ENCODE data around the gene SLC4A4. TPM values are rescaled to one million over a fixed set of nuclear protein-coding genes. Genes with fewer than 3 reads are reported as not detected.

Gene SLC4A4
- total and polyA plus RNA-seq, 4 donors = 0.13 to 6.2 (median 2.9) TPM

DNA sequence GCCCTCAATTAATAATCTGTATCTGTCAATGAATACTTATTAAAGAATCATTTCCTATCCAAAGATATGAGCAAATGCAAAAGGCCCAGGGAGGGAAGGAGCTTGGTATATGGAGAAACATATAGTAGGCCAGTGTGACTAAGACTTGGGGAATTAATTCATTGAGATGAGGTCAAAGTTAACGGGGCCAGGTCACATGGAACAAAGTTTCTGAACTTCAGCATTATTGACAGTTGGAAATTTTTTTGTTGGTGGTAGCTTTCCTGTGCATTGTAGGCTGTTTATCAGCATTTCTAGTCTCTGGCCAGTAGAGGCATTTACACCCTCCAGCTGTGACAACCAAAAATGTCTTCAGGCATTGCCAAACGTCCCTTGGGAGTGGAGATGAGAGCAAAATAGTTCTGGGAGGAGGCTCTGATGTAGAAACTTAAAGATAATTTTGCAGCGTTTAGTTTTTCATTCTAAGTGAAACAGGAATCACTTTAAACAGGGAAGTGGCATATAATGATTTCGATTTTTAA lies 202.0 kb downstream of the SLC4A4 start:
- ATAC-seq (ENCODE audit: low FRiP score) (no peak), DNase-seq (no peak)
- H3K36me3 ChIP-seq (ENCODE audit: control insufficient read depth in 1 of 2, insufficient read depth in 2 of 2, low read length in 1 of 2) = no peaks in the 10 kb centered on the region
- intact Hi-C loops (cut with DNase I) = no loop called here
- no peaks in the 10 kb centered on the region for H3K4me1 ChIP-seq (ENCODE audit: control insufficient read depth in 1 of 2, insufficient read depth in 2 of 2, low read length in 2 of 2)
- H3K27ac ChIP-seq (ENCODE audit: low read depth in 1 of 2, low read length in 2 of 2) = no peak overlapping the region
- whole genome bisulfite sequencing, 2 donors = 69 to 73% methylated on average over 4 of the region's 4 CpGs
- no peaks in the 10 kb centered on the region for H3K9me3 ChIP-seq (ENCODE audit: control insufficient read depth, low read length)
- peaks cover 0 to 2% of the 10 kb centered on the region in 2 donors for H3K27me3 ChIP-seq (ENCODE audit: control insufficient read depth in 1 of 2, insufficient read depth in 2 of 2, low read length in 1 of 2)
- no peak overlapping the region for H3K4me3 ChIP-seq (ENCODE audit: low read length in 2 of 2)

DNA sequence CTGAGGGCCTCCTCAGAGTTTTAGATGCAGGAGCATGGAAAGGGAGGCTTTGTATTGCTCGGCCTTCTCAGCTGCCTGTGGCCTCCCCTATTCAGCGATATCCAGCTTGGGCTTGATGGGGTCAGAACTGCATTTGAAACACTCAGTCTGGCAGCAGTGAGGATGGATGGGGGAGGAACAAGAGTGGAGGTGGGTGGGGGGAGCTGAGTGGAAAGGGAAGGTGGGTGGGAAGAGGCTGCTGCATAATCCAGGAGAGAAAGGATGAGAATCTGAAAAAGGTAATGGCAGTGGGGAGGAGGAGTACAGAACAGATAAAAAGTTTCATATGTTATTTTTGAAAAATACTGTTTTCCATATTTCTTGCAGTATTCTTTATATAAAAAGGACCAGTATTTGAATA lies 202.7 kb downstream of the SLC4A4 start:
- H3K27ac ChIP-seq (ENCODE audit: low read depth in 1 of 2, low read length in 2 of 2) = no peak overlapping the region
- no peaks in the 10 kb centered on the region for H3K27me3 ChIP-seq (ENCODE audit: control insufficient read depth in 1 of 2, insufficient read depth in 2 of 2, low read length in 1 of 2)
- ATAC-seq (ENCODE audit: low FRiP score) (no peak), DNase-seq (no peak)
- H3K4me1 ChIP-seq (ENCODE audit: control insufficient read depth in 1 of 2, insufficient read depth in 2 of 2, low read length in 2 of 2) = no peaks in the 10 kb centered on the region
- 92 to 95% methylated on average over 2 of the region's 2 CpGs for WGBS, 2 donors
- H3K9me3 ChIP-seq (ENCODE audit: control insufficient read depth, low read length) = no peaks in the 10 kb centered on the region
- intact Hi-C loops (cut with DNase I) = no loop called here
- no peaks in the 10 kb centered on the region for H3K36me3 ChIP-seq (ENCODE audit: control insufficient read depth in 1 of 2, insufficient read depth in 2 of 2, low read length in 1 of 2)
- no peak overlapping the region for H3K4me3 ChIP-seq (ENCODE audit: low read length in 2 of 2)

DNA sequence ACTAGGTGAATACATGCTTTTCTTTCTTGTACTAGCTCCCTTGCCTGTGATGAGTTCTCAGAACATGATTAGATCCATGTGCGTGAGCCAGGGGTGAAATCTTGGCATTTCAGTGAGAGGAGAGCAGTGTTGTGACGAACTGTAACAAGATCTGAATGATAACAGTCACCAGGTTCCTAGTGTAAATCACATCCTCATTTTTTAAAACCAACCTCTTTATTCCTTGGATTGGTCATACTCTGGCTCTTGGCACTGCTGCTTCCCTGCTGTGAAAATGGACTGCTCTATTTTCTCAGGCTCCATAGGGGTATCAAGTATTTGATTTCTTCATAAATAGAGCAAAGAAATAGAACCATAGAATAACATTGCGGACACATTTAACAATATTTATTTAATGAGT lies 206.3 kb downstream of the SLC4A4 start:
- Histone ChIP-seq H3K27ac (ENCODE audit: low read depth in 1 of 2, low read length in 2 of 2) (no peak overlapping the region), H3K4me1 (ENCODE audit: control insufficient read depth in 1 of 2, insufficient read depth in 2 of 2, low read length in 2 of 2) (no peaks in the 10 kb centered on the region), H3K9me3 (ENCODE audit: control insufficient read depth, low read length) (no peaks in the 10 kb centered on the region), H3K36me3 (ENCODE audit: control insufficient read depth in 1 of 2, insufficient read depth in 2 of 2, low read length in 1 of 2) (no peaks in the 10 kb centered on the region), H3K27me3 (ENCODE audit: control insufficient read depth in 1 of 2, insufficient read depth in 2 of 2, low read length in 1 of 2) (no peaks in the 10 kb centered on the region), H3K4me3 (ENCODE audit: low read length in 2 of 2) (no peak overlapping the region)
- no peak for ATAC-seq (ENCODE audit: low FRiP score)
- no peak for DNase-seq
- intact Hi-C loops (cut with DNase I) = no loop called here
- 45 to 51% methylated on average over 3 of the region's 3 CpGs for WGBS, 2 donors

DNA sequence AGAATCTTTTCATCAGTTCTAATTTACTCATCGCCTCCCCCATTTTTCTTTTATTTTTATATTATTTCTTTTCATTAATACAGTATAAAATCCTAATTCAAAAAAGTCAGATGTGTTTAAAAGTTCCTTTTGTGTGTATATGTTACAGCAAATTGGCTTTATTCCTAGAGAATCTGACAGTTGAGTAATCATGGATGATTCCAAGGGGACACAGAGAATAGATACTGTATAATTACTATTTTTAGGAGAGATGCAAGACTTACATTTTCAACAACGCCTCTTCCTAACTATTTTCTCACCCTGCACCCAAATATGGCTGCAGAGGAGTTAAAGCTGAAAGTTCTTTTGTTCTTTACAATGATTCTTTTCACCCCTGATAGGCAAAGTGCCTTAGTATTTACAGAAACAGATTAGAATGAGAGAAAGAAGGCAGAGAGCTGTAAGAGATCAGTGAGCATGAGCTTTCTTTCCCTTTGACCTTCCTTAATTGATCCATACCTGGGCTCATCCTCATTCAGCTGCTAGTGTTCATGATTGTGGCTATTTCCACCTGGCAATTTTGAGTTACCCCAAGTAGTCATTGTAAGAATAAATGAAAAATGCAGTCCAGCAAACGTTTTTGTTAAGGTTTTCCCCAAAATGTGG lies 210.8 kb downstream of the SLC4A4 start:
- no peaks in the 10 kb centered on the region for H3K4me1 ChIP-seq (ENCODE audit: control insufficient read depth in 1 of 2, insufficient read depth in 2 of 2, low read length in 2 of 2)
- H3K27ac ChIP-seq (ENCODE audit: low read depth in 1 of 2, low read length in 2 of 2) = no peak overlapping the region
- no peaks in the 10 kb centered on the region for H3K36me3 ChIP-seq (ENCODE audit: control insufficient read depth in 1 of 2, insufficient read depth in 2 of 2, low read length in 1 of 2)
- no peak overlapping the region for H3K4me3 ChIP-seq (ENCODE audit: low read length in 2 of 2)
- WGBS, 2 donors = 74 to 78% methylated on average over 3 of the region's 3 CpGs
- intact Hi-C loops (cut with DNase I) = loop anchor here in 1 of 2 donors (5.0 kb wide), 2 partner anchors 322 to 362 kb away; no protein-coding TSS in a partner anchor
- no peak for DNase-seq
- no peak for ATAC-seq (ENCODE audit: low FRiP score)
- H3K27me3 ChIP-seq (ENCODE audit: control insufficient read depth in 1 of 2, insufficient read depth in 2 of 2, low read length in 1 of 2) = no peaks in the 10 kb centered on the region
- no peaks in the 10 kb centered on the region for H3K9me3 ChIP-seq (ENCODE audit: control insufficient read depth, low read length)

DNA sequence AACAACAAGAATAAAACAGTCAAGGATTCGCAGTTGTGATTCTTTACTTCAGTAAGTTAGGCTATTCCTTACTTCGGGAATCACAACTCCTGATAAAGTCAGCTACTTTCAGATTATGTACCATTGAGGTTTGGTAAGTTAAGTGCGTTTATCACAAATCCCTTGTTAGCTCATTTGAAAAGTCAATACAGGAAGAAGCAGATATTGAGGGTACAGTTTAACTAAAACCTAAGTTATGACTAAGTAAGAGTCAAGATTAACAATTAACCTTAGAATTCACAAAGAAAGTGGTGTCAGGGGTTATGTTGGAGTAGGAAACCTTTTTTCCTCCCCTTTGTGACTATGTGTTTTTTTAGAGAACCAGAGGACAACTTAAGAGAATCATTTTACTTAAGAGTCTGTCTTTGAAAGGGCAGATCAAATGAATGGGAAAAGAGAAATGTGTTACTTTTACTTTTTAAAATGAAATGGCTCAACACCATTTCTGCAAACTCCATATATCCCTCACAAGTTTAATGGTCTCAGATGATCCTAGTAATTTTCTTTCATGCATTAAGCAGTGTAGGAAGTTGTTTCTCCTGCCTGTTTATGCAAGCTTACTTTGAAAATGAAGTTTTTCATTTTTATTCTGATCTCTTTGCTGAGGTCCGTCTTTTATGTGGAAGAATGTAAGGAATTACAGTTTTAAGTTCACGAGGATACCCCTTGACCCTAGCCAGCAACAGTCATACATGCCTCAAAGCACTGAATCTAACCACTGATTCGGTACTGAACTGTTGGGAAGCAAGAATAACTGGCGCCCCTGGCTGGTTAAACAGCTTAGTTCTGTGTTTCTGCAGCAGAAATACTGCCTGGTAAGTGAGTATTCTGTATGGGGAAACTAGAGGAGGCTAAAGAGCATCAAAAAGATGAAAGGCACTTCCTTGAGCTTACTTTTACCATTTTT lies 211.7 kb downstream of the SLC4A4 start:
- DNase-seq (no peak), ATAC-seq (ENCODE audit: low FRiP score) (no peak)
- no peak overlapping the region for H3K4me3 ChIP-seq (ENCODE audit: low read length in 2 of 2)
- H3K36me3 ChIP-seq (ENCODE audit: control insufficient read depth in 1 of 2, insufficient read depth in 2 of 2, low read length in 1 of 2) = no peaks in the 10 kb centered on the region
- no peaks in the 10 kb centered on the region for H3K9me3 ChIP-seq (ENCODE audit: control insufficient read depth, low read length)
- H3K27me3 ChIP-seq (ENCODE audit: control insufficient read depth in 1 of 2, insufficient read depth in 2 of 2, low read length in 1 of 2) = no peaks in the 10 kb centered on the region
- H3K4me1 ChIP-seq (ENCODE audit: control insufficient read depth in 1 of 2, insufficient read depth in 2 of 2, low read length in 2 of 2) = no peaks in the 10 kb centered on the region
- intact Hi-C loops (cut with DNase I) = loop anchor here in 1 of 2 donors (5.0 kb wide), 2 partner anchors 323 to 363 kb away; no protein-coding TSS in a partner anchor
- no peak overlapping the region for H3K27ac ChIP-seq (ENCODE audit: low read depth in 1 of 2, low read length in 2 of 2)
- WGBS, 2 donors = 70 to 74% methylated on average over 7 of the region's 7 CpGs

DNA sequence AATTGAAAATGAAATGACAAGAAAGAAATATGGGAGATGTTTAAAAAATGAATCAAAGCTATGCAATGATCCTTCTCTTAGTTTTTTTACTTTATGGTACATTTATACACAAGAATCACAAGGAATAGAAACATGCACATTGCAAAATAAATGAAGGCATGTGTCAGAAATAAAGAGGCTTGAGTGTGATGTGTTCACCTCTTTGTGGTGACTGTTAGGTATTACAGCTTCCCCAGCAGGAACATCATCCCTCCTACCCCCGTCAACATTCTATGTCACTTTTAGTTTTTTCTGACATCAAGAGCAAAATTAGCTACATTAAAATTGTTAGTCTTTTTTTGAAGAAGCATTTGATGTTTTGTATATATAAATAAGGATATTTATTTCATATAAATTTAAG lies 214.8 kb downstream of the SLC4A4 start:
- H3K9me3 ChIP-seq (ENCODE audit: control insufficient read depth, low read length) = no peaks in the 10 kb centered on the region
- no peaks in the 10 kb centered on the region for H3K27me3 ChIP-seq (ENCODE audit: control insufficient read depth in 1 of 2, insufficient read depth in 2 of 2, low read length in 1 of 2)
- H3K36me3 ChIP-seq (ENCODE audit: control insufficient read depth in 1 of 2, insufficient read depth in 2 of 2, low read length in 1 of 2) = no peaks in the 10 kb centered on the region
- no peaks in the 10 kb centered on the region for H3K4me1 ChIP-seq (ENCODE audit: control insufficient read depth in 1 of 2, insufficient read depth in 2 of 2, low read length in 2 of 2)
- H3K27ac ChIP-seq (ENCODE audit: low read depth in 1 of 2, low read length in 2 of 2) = no peak overlapping the region
- ATAC-seq (ENCODE audit: low FRiP score) = no peak
- intact Hi-C loops (cut with DNase I) = loop anchor here in 1 of 2 donors (5.0 kb wide), 2 partner anchors 326 to 366 kb away; no protein-coding TSS in a partner anchor
- WGBS, 2 donors = 31 to 41% methylated on average over 1 of the region's 1 CpG
- DNase-seq = no peak
- no peak overlapping the region for H3K4me3 ChIP-seq (ENCODE audit: low read length in 2 of 2)

DNA sequence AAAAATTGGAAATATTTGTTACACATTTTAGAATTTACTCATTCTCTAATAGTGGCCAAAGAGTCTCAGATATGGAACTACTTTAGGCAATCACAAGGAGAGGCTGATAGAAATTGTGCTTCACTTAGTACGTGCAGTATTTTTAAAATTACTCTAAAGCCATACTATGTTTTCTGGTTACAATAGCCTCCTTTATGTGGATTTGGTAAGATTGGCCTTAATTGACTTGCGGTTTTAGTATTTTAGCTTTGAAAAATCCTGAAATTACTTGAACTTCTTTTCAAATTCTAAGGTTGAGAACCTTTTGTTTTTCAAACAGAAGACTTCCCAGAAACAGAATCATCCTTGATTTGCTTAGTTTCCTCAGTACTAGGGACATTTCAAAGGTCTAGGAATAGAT lies 215.2 kb downstream of the SLC4A4 start:
- intact Hi-C loops (cut with DNase I) = loop anchor here in 1 of 2 donors (5.0 kb wide), 2 partner anchors 327 to 367 kb away; no protein-coding TSS in a partner anchor
- Histone ChIP-seq H3K9me3 (ENCODE audit: control insufficient read depth, low read length) (no peaks in the 10 kb centered on the region), H3K27me3 (ENCODE audit: control insufficient read depth in 1 of 2, insufficient read depth in 2 of 2, low read length in 1 of 2) (no peaks in the 10 kb centered on the region), H3K36me3 (ENCODE audit: control insufficient read depth in 1 of 2, insufficient read depth in 2 of 2, low read length in 1 of 2) (no peaks in the 10 kb centered on the region), H3K27ac (ENCODE audit: low read depth in 1 of 2, low read length in 2 of 2) (no peak overlapping the region), H3K4me3 (ENCODE audit: low read length in 2 of 2) (no peak overlapping the region), H3K4me1 (ENCODE audit: control insufficient read depth in 1 of 2, insufficient read depth in 2 of 2, low read length in 2 of 2) (no peaks in the 10 kb centered on the region)
- no peak for DNase-seq
- WGBS, 2 donors = 85 to 89% methylated on average over 2 of the region's 2 CpGs
- ATAC-seq (ENCODE audit: low FRiP score) = no peak

DNA sequence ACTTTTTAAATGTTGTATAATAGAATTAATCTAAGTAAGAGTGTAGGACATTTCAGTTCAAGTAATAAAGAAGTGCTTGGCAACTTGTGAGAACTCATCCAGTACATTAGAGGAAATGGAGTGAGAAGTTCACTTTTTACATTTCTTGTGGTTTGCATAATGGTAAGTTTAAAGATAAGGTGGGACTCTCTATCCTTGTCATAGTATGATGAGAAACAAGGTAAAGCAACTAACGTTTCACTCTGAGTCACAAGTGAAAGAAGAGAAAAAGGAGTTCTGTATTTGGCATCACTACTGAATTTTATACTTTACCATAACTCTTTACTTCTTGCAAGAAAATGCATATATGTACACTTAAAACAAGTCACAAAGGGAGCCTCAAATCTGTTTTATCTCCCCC lies 219.4 kb downstream of the SLC4A4 start:
- intact Hi-C loops (cut with DNase I) = no loop called here
- H3K4me1 ChIP-seq (ENCODE audit: control insufficient read depth in 1 of 2, insufficient read depth in 2 of 2, low read length in 2 of 2) = no peaks in the 10 kb centered on the region
- 69 to 70% methylated on average over 1 of the region's 1 CpG for WGBS, 2 donors
- no peak overlapping the region for H3K27ac ChIP-seq (ENCODE audit: low read depth in 1 of 2, low read length in 2 of 2)
- DNase-seq = no peak
- H3K4me3 ChIP-seq (ENCODE audit: low read length in 2 of 2) = no peak overlapping the region
- no peaks in the 10 kb centered on the region for H3K9me3 ChIP-seq (ENCODE audit: control insufficient read depth, low read length)
- no peaks in the 10 kb centered on the region for H3K36me3 ChIP-seq (ENCODE audit: control insufficient read depth in 1 of 2, insufficient read depth in 2 of 2, low read length in 1 of 2)
- no peak for ATAC-seq (ENCODE audit: low FRiP score)
- no peaks in the 10 kb centered on the region for H3K27me3 ChIP-seq (ENCODE audit: control insufficient read depth in 1 of 2, insufficient read depth in 2 of 2, low read length in 1 of 2)

Data from aorta (tissue), 5 donors.